Common myeloid progenitor, CD34-positive (primary cell): Measurements from ENCODE around the gene USP37.

Experiments used
- CTCF ChIA-PET: fragments of 350-600 bp; sonication (Branson Sonifier 250); formaldehyde crosslinking; loops from one replicate; lab custom pipeline; 2021; ENCODE audit warnings: antibody characterized with exemption; lab: Charles Lee
- POLR2A ChIA-PET: fragments of 350-600 bp; sonication (Branson Sonifier 250); formaldehyde crosslinking; loops from one replicate; lab custom pipeline; 2021; ENCODE audit warnings: antibody characterized with exemption; lab: Charles Lee
- DNase-seq, 3 donors: peaks; one replicate each; pipeline versions ENCODE4 v3.0.0 to v3.0.0-alpha.2; 2013
- H3K27ac ChIP-seq, 2 experiments: 1 replicate in 1 of 2; 2 replicates in 1 of 2; pipeline ENCODE4 v1.7.0; 2013; ENCODE audit warnings: inconsistent platforms in 2 of 2, low read length in 2 of 2, mild to moderate bottlenecking in 2 of 2, low read depth in 1 of 2, moderate library complexity in 1 of 2; ENCODE audit not compliant: severe bottlenecking in 2 of 2, insufficient read depth in 1 of 2, poor library complexity in 1 of 2
- H3K27me3 ChIP-seq, 5 experiments: replicated peaks in 2 of 5; 1 replicate in 3 of 5; 2 replicates in 2 of 5; pipeline versions ENCODE4 v1.6.1 to v1.7.0; 2013; ENCODE audit warnings: low read length in 4 of 5, mild to moderate bottlenecking in 2 of 5, moderate library complexity in 2 of 5, inconsistent platforms in 1 of 5; ENCODE audit not compliant: insufficient read depth in 5 of 5, control insufficient read depth in 4 of 5
- H3K36me3 ChIP-seq, 4 experiments: 1 replicate in 2 of 4; 2 replicates in 2 of 4; pipeline versions ENCODE4 v1.6.1 to v1.7.0; 2013; ENCODE audit warnings: low read length in 3 of 4, control low read depth in 1 of 4, mild to moderate bottlenecking in 1 of 4; ENCODE audit not compliant: control insufficient read depth in 4 of 4, insufficient read depth in 4 of 4
- H3K4me1 ChIP-seq, 4 experiments: 1 replicate in 3 of 4; 2 replicates in 1 of 4; pipeline versions ENCODE4 v1.6.1 to v1.7.1; 2013; ENCODE audit warnings: low read length in 3 of 4, mild to moderate bottlenecking in 3 of 4, control low read depth in 1 of 4, inconsistent platforms in 1 of 4, moderate library complexity in 1 of 4; ENCODE audit not compliant: control insufficient read depth in 4 of 4, insufficient read depth in 4 of 4; ENCODE audit errors: control extremely low read depth in 1 of 4
- H3K4me3 ChIP-seq, 7 experiments: 1 replicate in 4 of 7; 2 replicates in 3 of 7; pipeline versions ENCODE4 v1.5.1 to v1.7.0; 2013; ENCODE audit warnings: mild to moderate bottlenecking in 7 of 7, low read length in 6 of 7, moderate library complexity in 6 of 7, inconsistent platforms in 2 of 7, low read depth in 2 of 7, control low read depth in 1 of 7; ENCODE audit not compliant: insufficient read depth in 4 of 7, control insufficient read depth in 1 of 7; ENCODE audit errors: extremely low read depth in 1 of 7
- H3K9me3 ChIP-seq, 5 experiments: 1 replicate in 4 of 5; 2 replicates in 1 of 5; pipeline versions ENCODE4 v1.6.1 to v1.7.1; 2013; ENCODE audit warnings: low read length in 4 of 5, mild to moderate bottlenecking in 2 of 5, inconsistent platforms in 1 of 5, low read depth in 1 of 5, moderate library complexity in 1 of 5; ENCODE audit not compliant: control insufficient read depth in 4 of 5, insufficient read depth in 2 of 5; ENCODE audit errors: control extremely low read depth in 1 of 5
- WGBS: methylation state at CpG from one replicate; pipeline ENCODE4 v1.1.5; 2013; ENCODE audit not compliant: insufficient coverage; 5-methylcytosine and 5-hydroxymethylcytosine counted together

The USP37 gene

DNA sequence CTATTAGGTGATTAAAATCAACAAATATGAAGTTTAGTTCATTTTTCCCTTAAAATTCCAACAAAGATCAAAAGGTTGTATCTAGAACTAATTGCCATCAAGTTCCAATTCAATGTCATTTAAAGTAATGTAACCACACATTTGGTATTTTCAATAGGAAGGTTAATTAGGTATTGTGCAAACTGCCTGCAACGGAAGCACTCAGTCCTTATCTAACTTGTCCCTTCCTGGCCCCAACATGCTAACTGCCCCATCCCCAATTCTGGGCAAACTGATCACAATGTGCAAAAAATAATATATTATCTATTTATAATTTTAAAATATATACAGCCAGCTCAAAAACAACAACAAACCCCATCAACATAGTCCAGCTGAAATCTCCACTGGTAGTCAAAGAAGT, 116.1 kb downstream of the USP37 start:
- WGBS = no CpG with 5 or more reads among the region's 1 CpG
- peaks cover 32 to 51% (median 41%) of the 10 kb centered on the region in 4 experiments for H3K36me3 ChIP-seq
- no peaks in the 10 kb centered on the region for H3K9me3 ChIP-seq
- POLR2A ChIA-PET = no interaction called here
- H3K4me1 ChIP-seq = no peaks in the 10 kb centered on the region
- DNase-seq = no peak
- H3K27ac ChIP-seq = no peak overlapping the region
- no peaks in the 10 kb centered on the region for H3K27me3 ChIP-seq
- CTCF ChIA-PET = interaction anchor here (1.2 to 1.8 kb wide), 3 partner anchors 11 to 64 kb away, joined by 4 to 5 read pairs (median 4); no protein-coding TSS in a partner anchor
- no peak overlapping the region for H3K4me3 ChIP-seq

DNA sequence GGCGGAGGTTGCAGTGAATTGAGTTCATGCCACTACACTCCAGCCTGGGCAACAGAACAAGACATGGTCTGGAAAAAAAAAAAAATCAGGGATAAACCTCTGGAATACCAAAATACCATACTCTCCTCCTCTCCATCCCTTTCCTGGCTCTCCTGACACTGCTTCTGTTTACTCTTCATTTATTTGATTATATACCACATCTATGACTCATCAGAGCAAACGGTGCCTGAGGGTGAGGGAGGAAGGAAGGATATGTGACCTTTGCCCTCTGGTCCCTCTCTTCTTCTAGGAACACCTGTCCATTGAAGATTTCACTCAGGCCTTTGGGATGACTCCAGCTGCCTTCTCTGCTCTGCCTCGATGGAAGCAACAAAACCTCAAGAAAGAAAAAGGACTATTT, 119.2 kb downstream of the USP37 start:
- Histone ChIP-seq H3K36me3 (peaks cover 11 to 36% (median 25%) of the 10 kb centered on the region in 4 experiments), H3K4me1 (no peaks in the 10 kb centered on the region), H3K27ac (no peak overlapping the region), H3K4me3 (no peak overlapping the region), H3K9me3 (no peaks in the 10 kb centered on the region), H3K27me3 (no peaks in the 10 kb centered on the region)
- ChIA-PET CTCF (interaction anchor here (0.6 to 1.1 kb wide), 2 partner anchors 18 to 145 kb away, joined by 3 to 6 read pairs; no protein-coding TSS in a partner anchor), POLR2A (no interaction called here)
- WGBS = 94% methylated on average over 2 of the region's 3 CpGs
- no peak for DNase-seq

DNA sequence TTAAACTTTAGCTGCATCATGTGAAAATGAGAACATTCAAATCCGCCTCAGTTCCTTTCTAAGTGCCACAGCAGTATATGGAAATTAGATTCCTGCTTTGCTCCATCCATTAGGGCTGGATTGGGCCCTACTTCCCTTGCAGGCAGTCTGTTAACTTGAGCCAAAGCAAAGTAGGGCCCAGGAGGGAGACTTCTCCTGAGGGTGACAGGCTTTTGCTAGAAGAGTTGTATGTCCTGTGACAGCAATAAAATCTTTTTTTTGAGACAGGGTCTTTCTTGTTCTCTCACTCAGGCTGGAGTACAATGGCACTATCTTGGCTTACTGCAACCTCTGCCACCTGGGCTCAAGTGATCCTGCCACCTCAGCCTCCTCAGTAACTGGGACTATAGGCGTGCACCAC, 121.1 kb downstream of the USP37 start:
- ChIA-PET CTCF (interaction anchor here (1.2 to 1.7 kb wide), 2 partner anchors 14 to 16 kb away, joined by 3 read pairs; no protein-coding TSS in a partner anchor), POLR2A (interaction anchor here (0.7 kb wide), 1 partner anchor 16 kb away, joined by 3 read pairs; no protein-coding TSS in a partner anchor)
- Histone ChIP-seq H3K27me3 (no peaks in the 10 kb centered on the region), H3K36me3 (peaks cover 3 to 27% (median 16%) of the 10 kb centered on the region in 4 experiments), H3K9me3 (no peaks in the 10 kb centered on the region), H3K27ac (no peak overlapping the region), H3K4me1 (no peaks in the 10 kb centered on the region), H3K4me3 (no peak overlapping the region)
- WGBS = 100% methylated on average over 2 of the region's 2 CpGs
- no peak for DNase-seq

DNA sequence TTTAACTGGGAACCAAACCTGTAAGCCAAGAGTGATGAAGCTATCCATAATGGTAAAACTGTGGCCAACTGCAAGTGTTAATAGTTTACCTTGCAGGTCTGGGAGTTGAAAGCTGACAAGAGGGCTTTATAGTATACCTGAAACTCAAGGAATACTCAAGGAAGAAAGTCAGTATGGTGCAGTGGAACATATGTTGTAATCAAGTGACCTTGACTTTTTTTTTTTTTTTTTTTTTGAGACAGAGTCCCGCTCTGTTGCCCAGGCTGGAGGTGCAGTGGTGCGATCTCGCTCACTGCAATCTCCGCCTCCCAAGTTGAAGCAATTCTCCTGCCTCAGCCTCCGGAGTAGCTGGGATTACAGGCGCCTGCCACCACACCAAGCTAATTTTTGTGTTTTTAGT, 121.6 kb downstream of the USP37 start:
- Histone ChIP-seq H3K4me3 (no peak overlapping the region), H3K9me3 (no peaks in the 10 kb centered on the region), H3K4me1 (no peaks in the 10 kb centered on the region), H3K27me3 (no peaks in the 10 kb centered on the region), H3K27ac (no peak overlapping the region), H3K36me3 (peaks cover 3 to 27% (median 16%) of the 10 kb centered on the region in 4 experiments)
- 92% methylated on average over 5 of the region's 6 CpGs for WGBS
- DNase-seq = no peak
- ChIA-PET POLR2A (interaction anchor here (1.0 kb wide), 1 partner anchor 14 kb away, joined by 3 read pairs; no protein-coding TSS in a partner anchor), CTCF (interaction anchor here (1.1 to 1.7 kb wide), 3 partner anchors 14 to 16 kb away, joined by 3 to 5 read pairs (median 3); no protein-coding TSS in a partner anchor)

DNA sequence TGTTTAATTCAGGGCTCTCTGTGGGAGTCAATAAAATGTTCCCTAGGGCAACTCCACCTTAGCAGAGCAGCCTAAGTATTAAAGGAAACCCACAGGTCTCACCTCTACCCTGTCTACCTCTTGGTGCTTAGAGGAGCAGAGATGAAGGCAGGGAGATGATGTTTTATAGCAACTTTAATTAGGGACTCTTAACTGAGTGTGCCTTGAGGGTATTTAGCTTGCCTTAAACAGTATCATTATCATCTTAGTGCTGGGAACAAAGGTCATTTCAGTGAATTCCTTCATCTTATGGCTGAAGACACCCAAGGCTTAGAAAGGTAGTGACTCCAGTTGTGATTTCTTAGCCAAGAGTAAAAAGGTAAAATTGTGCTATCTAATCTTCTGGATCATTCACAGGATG, 122.5 kb downstream of the USP37 start:
- ChIA-PET POLR2A (interaction anchor here (1.0 kb wide), 1 partner anchor 15 kb away, joined by 3 read pairs; no protein-coding TSS in a partner anchor), CTCF (interaction anchor here (1.1 to 1.7 kb wide), 2 partner anchors 15 to 17 kb away, joined by 3 to 5 read pairs; no protein-coding TSS in a partner anchor)
- Histone ChIP-seq H3K27ac (no peak overlapping the region), H3K36me3 (peaks cover 3 to 23% (median 16%) of the 10 kb centered on the region in 4 experiments), H3K4me3 (no peak overlapping the region), H3K4me1 (no peaks in the 10 kb centered on the region), H3K9me3 (no peaks in the 10 kb centered on the region), H3K27me3 (no peaks in the 10 kb centered on the region)
- no peak for DNase-seq

DNA sequence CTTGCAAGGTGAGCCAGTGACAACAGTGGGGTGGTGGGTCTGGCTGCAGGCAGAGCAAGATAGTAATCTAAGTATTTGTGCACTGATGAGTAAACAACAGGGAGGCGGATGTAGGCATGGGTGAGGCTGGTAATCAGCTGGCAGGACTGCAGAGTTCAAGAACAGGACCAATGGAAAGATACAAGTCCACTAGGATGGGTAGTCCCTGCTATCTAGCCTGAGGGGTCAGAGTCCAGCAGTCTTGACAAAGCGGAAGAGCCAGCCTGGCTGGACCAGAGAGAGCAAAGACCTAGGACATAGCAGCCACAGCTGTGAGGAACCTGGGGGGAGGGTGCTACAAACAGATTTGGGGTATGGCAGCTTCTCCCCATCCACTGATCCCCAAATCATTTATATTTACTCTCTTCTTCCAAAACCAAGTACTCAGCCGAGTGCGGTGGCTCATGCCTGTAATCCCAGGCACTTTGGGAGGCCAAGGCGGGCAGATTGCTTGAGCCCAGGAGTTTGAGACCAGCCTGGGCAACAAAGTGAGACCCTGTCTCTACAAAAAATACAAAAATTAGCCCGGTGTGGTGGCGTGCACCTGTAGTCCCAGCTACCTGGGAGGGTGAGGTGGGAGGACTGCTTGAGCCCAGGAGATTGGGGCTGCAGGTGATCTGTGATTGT, 123.3 kb downstream of the USP37 start:
- Histone ChIP-seq H3K36me3 (peaks cover 1 to 20% (median 15%) of the 10 kb centered on the region in 4 experiments), H3K4me1 (no peaks in the 10 kb centered on the region), H3K9me3 (no peaks in the 10 kb centered on the region), H3K27ac (no peak overlapping the region), H3K27me3 (no peaks in the 10 kb centered on the region), H3K4me3 (no peak overlapping the region)
- WGBS = 100% methylated on average over 5 of the region's 7 CpGs
- POLR2A ChIA-PET = no interaction called here
- no peak for DNase-seq
- CTCF ChIA-PET = no interaction called here

DNA sequence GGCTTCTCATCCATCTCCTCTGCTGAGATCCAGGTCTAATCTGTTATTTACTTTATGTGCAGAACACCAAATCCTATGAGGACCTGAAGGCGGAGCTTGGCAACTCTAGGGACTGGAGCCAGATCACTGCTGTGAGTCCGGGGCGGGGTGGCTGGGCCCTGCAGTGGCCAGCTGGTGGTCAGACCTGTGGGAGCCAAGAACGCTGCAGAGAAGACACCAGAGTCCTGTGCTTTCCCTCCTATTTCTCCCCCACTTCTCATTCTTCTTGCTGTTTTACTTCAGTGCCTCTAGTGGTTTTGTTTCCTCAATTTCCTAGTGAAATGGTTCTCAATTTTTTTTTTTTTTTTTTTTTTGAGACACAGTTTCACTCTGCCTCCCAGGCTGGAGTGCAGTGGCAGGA, 129.6 kb downstream of the USP37 start:
- H3K4me3 ChIP-seq = no peak overlapping the region
- H3K9me3 ChIP-seq = no peaks in the 10 kb centered on the region
- no peak overlapping the region for H3K27ac ChIP-seq
- no peak for DNase-seq
- POLR2A ChIA-PET = no interaction called here
- H3K4me1 ChIP-seq = peaks cover 0 to 11% (median 0%) of the 10 kb centered on the region in 4 experiments
- H3K27me3 ChIP-seq = no peaks in the 10 kb centered on the region
- H3K36me3 ChIP-seq = no peaks in the 10 kb centered on the region
- CTCF ChIA-PET = no interaction called here
- 100% methylated on average over 1 of the region's 4 CpGs for WGBS
